ENCODE results near the gene RPGRIP1L. TPM values are rescaled to one million over a fixed set of nuclear protein-coding genes. Genes with fewer than 3 reads are reported as not detected.

RPGRIP1L gene
- total and polyA plus RNA-seq, 3 donors from 2014 or later = 22.0 to 37.4 (median 23.0) TPM

GRCh38 chr16:53556521-53556920, 147.1 kb downstream of the RPGRIP1L start:
- H3K27ac ChIP-seq = no peak overlapping the region
- WGBS, 2 donors = 92 to 94% methylated on average over 8 of the region's 8 CpGs
- H3K27me3 ChIP-seq = no peaks in the 10 kb centered on the region
- TF ChIP-seq POLR2A (IDR thresholded peaks at IDR 0.05) = no peak
- TF ChIP-seq, protein P1, sequence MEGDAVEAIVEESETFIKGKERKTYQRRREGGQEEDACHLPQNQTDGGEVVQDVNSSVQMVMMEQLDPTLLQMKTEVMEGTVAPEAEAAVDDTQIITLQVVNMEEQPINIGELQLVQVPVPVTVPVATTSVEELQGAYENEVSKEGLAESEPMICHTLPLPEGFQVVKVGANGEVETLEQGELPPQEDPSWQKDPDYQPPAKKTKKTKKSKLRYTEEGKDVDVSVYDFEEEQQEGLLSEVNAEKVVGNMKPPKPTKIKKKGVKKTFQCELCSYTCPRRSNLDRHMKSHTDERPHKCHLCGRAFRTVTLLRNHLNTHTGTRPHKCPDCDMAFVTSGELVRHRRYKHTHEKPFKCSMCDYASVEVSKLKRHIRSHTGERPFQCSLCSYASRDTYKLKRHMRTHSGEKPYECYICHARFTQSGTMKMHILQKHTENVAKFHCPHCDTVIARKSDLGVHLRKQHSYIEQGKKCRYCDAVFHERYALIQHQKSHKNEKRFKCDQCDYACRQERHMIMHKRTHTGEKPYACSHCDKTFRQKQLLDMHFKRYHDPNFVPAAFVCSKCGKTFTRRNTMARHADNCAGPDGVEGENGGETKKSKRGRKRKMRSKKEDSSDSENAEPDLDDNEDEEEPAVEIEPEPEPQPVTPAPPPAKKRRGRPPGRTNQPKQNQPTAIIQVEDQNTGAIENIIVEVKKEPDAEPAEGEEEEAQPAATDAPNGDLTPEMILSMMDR (IDR thresholded peaks at IDR 0.05) = no peak
- H3K9me3 ChIP-seq = no peaks in the 10 kb centered on the region
- no peak for DNase-seq
- H3K36me3 ChIP-seq (ENCODE audit: low read depth, missing control alignments) = no peaks in the 10 kb centered on the region
- intact Hi-C loops (cut with DNase I; ENCODE audit: low total_unique reads) = no loop called here
- H3K4me3 ChIP-seq = no peak overlapping the region
- H3K4me1 ChIP-seq = no peaks in the 10 kb centered on the region

DNA sequence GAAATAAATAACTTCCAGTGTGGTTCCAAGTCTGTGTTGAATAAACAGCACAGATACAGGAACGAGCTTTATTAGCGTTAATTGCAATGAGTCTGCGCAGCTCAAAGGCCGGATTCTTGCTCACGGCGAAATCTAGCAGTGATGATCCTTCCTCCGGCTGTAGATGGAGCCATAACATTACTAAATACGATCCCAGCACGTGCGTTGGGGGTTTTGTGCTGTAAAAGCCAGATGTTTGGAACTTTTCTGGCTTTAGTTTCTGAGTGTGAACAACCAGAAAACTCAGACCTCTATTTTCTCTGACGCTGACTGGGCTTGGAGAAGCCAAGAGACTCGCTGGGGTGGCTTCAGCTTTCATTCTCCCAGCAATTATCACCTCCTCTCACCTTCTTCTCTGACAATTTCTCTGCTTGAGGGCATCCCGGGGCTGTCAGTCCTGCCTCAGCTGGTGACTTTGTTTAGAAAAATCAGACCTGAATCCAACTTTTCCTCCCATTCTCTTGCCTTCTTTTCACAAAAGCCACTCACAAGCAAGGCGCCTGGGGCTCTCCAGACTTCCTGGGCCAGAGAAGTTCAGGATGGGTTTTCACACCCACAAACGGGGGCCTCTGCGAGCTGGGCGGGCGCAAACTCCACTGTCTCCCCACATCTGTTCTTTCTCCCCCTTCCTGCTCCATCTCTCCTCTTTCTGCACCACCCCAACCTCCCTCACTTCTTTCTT, 153.5 kb downstream of the RPGRIP1L start:
- Histone ChIP-seq H3K27ac (no peak overlapping the region), H3K4me3 (no peak overlapping the region), H3K9me3 (no peaks in the 10 kb centered on the region), H3K4me1 (no peaks in the 10 kb centered on the region), H3K27me3 (no peaks in the 10 kb centered on the region), H3K36me3 (ENCODE audit: low read depth, missing control alignments) (no peaks in the 10 kb centered on the region)
- no peak for TF ChIP-seq POLR2A (IDR thresholded peaks at IDR 0.05)
- TF ChIP-seq, protein P1 (IDR thresholded peaks at IDR 0.05) = peak; percentile 35 to 60 (median 38)
- peak; percentile 83 for DNase-seq
- intact Hi-C loops (cut with DNase I; ENCODE audit: low total_unique reads) = no loop called here
- 27 to 35% methylated on average over 18 of the region's 18 CpGs for WGBS, 2 donors

Other genes starting within 250 kb of the RPGRIP1L start
- gene AKTIP, start 200.7 kb downstream of the RPGRIP1L start, total RNA-seq = 10 to 100 TPM; 58.4 to 75.3 TPM
- 75.4 TPM for gene AKTIP, start 200.7 kb downstream of the RPGRIP1L start, polyA plus RNA-seq (ENCODE audit: insufficient read depth, low read depth, low replicate concordance)
- 10 to 100 TPM; 50.3 to 64.7 TPM for gene FTO, start 297 bp upstream of the RPGRIP1L start, total RNA-seq
- gene FTO, start 297 bp upstream of the RPGRIP1L start, polyA plus RNA-seq (ENCODE audit: insufficient read depth, low read depth, low replicate concordance) = 32.4 TPM